ENCODE results near the gene LARGE2. TPM values are rescaled to one million over a fixed set of nuclear protein-coding genes. Genes with fewer than 3 reads are reported as not detected.

The LARGE2 gene
- total RNA-seq, 1 donor from 2014 or later: 6.0 TPM

DNA sequence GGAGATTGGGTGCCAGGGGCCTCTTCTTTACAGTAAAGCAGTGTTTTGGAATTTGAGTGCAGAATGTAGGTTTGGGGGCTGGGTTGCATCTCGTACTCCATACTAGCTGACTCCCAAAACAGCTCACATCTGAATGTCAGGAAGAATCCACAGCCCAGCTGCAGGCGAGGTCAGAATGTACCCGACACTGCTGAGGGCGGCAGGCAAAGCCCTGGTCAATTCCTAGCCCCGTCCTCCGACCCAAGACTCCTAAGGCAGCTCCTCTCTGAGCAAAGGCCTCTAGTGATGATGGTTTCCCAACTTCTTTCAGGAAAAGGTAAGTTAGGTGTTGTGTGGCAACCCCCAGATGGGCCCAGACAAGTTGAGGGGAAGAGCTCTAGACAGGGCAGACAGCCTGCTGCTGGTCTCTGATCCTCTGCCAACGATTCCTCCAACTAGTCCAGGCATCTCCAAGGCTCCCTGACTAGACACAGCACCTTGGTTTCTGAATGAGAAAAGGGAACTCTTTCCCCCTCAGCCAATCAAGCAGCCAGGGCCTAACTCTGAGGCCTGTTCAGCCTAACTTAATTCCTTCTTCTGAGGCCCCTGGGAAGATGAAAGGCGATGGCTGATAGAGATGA, 8.6 kb downstream of the LARGE2 start:
- no peak overlapping the region for H3K4me3 ChIP-seq
- H3K27ac ChIP-seq: no peak overlapping the region
- ATAC-seq (no peak), DNase-seq (peak; percentile 31)
- intact Hi-C loops (cut with DNase I): no loop called here
- TF ChIP-seq, protein P1, sequence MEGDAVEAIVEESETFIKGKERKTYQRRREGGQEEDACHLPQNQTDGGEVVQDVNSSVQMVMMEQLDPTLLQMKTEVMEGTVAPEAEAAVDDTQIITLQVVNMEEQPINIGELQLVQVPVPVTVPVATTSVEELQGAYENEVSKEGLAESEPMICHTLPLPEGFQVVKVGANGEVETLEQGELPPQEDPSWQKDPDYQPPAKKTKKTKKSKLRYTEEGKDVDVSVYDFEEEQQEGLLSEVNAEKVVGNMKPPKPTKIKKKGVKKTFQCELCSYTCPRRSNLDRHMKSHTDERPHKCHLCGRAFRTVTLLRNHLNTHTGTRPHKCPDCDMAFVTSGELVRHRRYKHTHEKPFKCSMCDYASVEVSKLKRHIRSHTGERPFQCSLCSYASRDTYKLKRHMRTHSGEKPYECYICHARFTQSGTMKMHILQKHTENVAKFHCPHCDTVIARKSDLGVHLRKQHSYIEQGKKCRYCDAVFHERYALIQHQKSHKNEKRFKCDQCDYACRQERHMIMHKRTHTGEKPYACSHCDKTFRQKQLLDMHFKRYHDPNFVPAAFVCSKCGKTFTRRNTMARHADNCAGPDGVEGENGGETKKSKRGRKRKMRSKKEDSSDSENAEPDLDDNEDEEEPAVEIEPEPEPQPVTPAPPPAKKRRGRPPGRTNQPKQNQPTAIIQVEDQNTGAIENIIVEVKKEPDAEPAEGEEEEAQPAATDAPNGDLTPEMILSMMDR (IDR thresholded peaks at IDR 0.05): no peak
- H3K27me3 ChIP-seq: no peaks in the 10 kb centered on the region
- no peaks in the 10 kb centered on the region for H3K9me3 ChIP-seq
- H3K4me1 ChIP-seq: peaks cover 10% of the 10 kb centered on the region
- peaks cover 42% of the 10 kb centered on the region for H3K36me3 ChIP-seq

DNA sequence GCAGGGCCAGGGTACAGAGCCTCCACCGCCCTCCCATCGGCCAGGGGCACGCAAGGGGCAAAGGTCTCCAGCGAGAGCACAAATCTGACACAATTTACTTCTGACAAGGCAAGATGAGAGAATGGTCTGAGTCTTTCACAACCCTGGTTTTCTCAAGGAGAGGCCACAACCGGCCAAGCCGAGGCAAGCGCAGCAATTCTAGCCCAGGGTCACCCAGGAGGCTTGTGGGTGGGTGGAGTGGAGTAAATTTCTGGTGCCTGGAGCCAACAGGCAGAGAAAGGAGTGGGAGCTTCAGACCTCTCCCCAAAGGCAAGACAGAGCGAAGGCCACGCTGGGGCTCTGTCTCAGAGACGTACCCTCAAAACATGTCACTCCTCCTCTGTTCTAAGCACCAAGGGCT, 9.3 kb downstream of the LARGE2 start:
- Histone ChIP-seq H3K9me3 (no peaks in the 10 kb centered on the region), H3K4me1 (peaks cover 10% of the 10 kb centered on the region), H3K36me3 (peaks cover 49% of the 10 kb centered on the region), H3K27ac (no peak overlapping the region), H3K4me3 (no peak overlapping the region), H3K27me3 (no peaks in the 10 kb centered on the region)
- DNase-seq (peak; percentile 54), ATAC-seq (no peak)
- TF ChIP-seq, protein P1 (IDR thresholded peaks at IDR 0.05): no peak
- intact Hi-C loops (cut with DNase I): no loop called here

DNA sequence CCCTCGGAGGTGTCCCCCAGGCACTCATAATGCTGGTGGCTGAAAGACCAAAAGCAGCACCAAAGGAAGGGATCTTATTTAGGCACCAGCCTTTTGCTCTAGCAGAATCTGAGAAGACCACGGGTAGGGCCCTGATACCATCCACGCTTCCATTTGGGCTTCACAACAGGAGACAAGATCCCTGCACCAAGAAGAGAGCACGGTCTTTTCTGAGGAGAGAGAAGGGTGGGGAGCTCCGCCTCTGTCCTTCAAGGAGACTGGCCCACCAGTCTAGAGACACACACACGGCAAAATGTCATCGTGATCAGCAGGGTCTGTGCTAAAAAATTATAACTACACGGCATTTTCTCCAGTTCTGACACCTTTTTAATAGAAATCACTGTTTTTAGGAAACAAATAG, 9.8 kb downstream of the LARGE2 start:
- intact Hi-C loops (cut with DNase I): no loop called here
- DNase-seq: no peak
- Histone ChIP-seq H3K4me1 (peaks cover 10% of the 10 kb centered on the region), H3K36me3 (peaks cover 54% of the 10 kb centered on the region), H3K27me3 (no peaks in the 10 kb centered on the region), H3K4me3 (no peak overlapping the region), H3K9me3 (no peaks in the 10 kb centered on the region), H3K27ac (no peak overlapping the region)
- no peak for ATAC-seq
- TF ChIP-seq, protein P1 (IDR thresholded peaks at IDR 0.05): no peak

DNA sequence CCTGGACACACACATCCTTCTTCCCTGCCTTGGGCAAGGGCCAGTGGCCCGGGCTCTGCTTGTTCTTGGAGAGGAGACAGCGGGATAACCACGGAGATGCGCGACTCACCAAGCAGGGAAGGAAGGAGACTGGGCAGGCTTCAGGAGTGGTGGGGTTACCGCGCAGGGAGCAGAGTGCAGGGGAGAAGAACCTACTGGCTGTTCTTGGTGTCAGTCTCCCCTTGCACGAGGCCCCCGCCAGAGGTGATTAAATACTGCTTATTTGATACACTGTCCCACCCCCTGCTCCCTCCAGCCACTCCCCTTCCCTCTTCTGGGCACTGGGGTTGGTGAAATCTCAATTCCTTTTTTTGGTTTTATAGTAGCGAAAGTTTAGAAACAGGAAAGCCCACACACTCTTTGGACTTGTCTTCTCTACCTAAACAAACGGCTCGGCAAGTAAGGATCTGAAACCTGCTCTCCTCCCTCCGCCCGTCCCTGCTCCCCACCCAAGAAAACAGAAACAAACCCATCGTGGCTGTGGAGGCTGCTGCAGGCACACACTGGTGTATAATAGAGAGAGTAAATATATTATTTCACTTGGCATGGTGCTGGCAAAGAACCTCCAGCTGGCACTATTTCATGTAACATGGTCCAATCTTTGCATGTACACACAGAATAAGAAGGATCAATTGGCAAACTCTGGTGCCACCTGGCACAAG, 10.8 kb downstream of the LARGE2 start:
- Histone ChIP-seq H3K36me3 (peaks cover 64% of the 10 kb centered on the region), H3K27me3 (no peaks in the 10 kb centered on the region), H3K4me3 (no peak overlapping the region), H3K4me1 (peaks cover 10% of the 10 kb centered on the region), H3K27ac (no peak overlapping the region), H3K9me3 (no peaks in the 10 kb centered on the region)
- intact Hi-C loops (cut with DNase I): no loop called here
- TF ChIP-seq, protein P1 (IDR thresholded peaks at IDR 0.05): no peak
- DNase-seq (peak; percentile 32), ATAC-seq (peak; percentile 48)

DNA sequence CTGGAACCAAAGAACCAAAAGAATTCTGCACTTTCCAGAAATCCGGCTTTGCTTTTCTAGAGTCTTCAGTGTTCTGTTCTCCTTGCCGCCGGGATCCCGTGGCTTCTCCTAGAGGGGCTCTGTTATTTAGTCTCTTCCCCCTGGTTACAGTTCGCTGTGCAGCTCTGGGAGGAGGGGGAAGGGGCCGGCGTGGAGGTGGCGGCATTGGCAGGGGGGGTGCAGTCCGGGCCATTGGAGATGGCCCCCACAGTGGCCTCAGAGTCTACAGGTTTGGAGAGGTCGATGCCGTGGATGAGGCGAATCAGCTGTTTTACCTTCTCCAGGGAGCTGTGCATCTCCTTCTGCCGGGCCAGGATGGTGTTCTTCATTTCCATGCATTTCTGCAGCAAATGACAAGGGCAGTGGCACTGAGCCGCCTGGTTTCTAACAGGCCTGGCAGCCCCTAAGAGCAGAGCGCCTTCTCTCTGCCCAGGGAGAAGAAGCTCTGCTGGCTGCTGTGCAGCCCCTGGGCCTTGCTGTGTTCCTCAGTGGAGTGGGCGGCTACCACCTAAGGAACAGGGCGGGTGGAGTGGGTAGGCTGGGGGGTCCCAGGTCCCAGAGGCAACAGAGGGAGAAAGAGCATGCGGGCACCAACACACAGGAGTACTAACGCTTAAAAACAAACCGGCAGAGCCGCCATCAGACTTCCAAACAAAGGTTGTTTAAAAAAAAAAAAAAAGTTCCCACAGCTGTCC, 11.6 kb downstream of the LARGE2 start:
- intact Hi-C loops (cut with DNase I): no loop called here
- H3K27ac ChIP-seq: no peak overlapping the region
- TF ChIP-seq, protein P1 (IDR thresholded peaks at IDR 0.05): no peak

More for the DNA sequence above, 11.6 kb downstream of the LARGE2 start:
- peaks cover 10% of the 10 kb centered on the region for H3K4me1 ChIP-seq
- no peaks in the 10 kb centered on the region for H3K9me3 ChIP-seq
- DNase-seq: peak; percentile 38
- H3K4me3 ChIP-seq: no peak overlapping the region
- ATAC-seq: no peak
- H3K36me3 ChIP-seq: peaks cover 66% of the 10 kb centered on the region
- H3K27me3 ChIP-seq: no peaks in the 10 kb centered on the region
